ENCODE measurements around the gene ASPG. TPM values are rescaled to one million over a fixed set of nuclear protein-coding genes. Genes with fewer than 3 reads are reported as not detected.

The ASPG gene
- total and polyA plus RNA-seq, 2 donors (not counting 3 experiments of a cell fraction or from before 2014, with no cell fraction given) = not detected

DNA sequence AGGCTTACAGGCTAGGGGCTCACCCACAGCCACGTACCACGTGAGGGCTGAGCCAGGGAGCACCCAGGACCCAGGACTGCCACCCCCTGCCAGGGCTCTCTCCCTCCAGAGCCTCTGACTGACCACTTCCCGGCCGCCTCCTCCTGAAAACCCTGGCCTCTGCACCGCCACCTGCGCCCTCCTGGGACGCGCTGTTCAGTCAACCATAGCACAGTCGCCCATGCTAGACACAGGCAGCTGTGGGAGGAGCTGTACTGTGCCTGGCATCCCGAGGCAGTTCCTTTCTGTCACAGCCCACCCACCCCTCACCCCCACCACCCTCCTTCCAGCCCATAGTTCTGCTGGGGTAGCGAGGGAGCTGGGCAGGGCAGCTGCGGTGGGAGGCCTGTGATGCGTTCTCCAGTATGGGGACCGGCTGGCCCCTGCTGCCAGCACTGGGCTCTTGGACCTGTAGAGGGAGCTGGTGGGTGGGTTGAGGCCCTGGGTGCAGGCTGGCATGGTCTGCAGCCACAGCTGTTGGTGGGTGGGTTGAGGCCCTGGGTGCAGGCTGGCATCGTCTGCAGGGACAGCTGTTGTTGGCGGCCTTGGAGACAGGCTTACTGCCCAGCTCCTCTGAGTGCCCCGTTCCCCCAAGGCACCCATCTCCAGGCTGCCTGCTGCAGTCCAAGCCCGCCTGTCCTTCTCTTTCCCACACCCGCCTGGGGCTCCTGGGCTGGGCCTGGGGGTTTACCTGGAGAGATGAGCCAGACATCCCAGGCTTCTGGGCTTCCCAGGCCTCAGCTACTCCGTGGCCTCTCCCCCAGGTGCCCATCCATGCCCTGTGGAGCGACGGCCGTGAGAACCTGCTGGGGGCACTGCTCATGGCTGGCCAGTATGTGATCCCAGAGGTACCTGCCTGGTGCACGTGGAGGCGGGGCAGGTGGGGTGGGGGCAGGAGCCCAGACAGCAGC, 11.5 kb downstream of the ASPG start:
- Histone ChIP-seq H2AFZ (ENCODE audit: low read depth, low read length) (no peak overlapping the region), H3K27ac (ENCODE audit: insufficient read depth, low read depth, low read length) (no peak overlapping the region), H3K9me1 (replicated peaks; ENCODE audit: control insufficient read depth, extremely low read depth, insufficient read depth, low read length) (no peaks in the 10 kb centered on the region), H4K20me1 (replicated peaks; ENCODE audit: control insufficient read depth, extremely low read depth, insufficient read depth, low read length) (no peaks in the 10 kb centered on the region), H3K4me1 (ENCODE audit: control insufficient read depth, extremely low read depth, insufficient read depth, low read length) (no peaks in the 10 kb centered on the region), H3K9ac (replicated peaks; ENCODE audit: extremely low read depth, insufficient read depth, low read length) (no peak overlapping the region), H3K4me2 (ENCODE audit: insufficient read depth, low read length) (no peak overlapping the region), H3K9me3 (replicated peaks; ENCODE audit: control insufficient read depth, insufficient read depth, low read length) (no peaks in the 10 kb centered on the region), H3K27me3 (ENCODE audit: control insufficient read depth in 2 of 2, insufficient read depth in 2 of 2, low read length in 2 of 2) (no peaks in the 10 kb centered on the region), H3K36me3 (ENCODE audit: control insufficient read depth in 2 of 2, extremely low read depth in 1 of 2, insufficient read depth in 2 of 2, low read length in 2 of 2) (no peaks in the 10 kb centered on the region), H3K79me2 (ENCODE audit: control insufficient read depth, insufficient read depth, low read length) (no peaks in the 10 kb centered on the region), H3K4me3 (replicated peaks in 1 of 3; ENCODE audit: insufficient read depth in 1 of 3, low read depth in 1 of 3, low read length in 3 of 3) (no peak overlapping the region)
- CTCF ChIA-PET = interaction anchor here (0.6 to 4.5 kb wide), 10 partner anchors 8 to 543 kb away, joined by 3 to 64 read pairs (median 4); no protein-coding TSS in a partner anchor
- FAIRE-seq = no peak
- intact Hi-C loops (cut with micrococcal nuclease) (no loop called here), dilution Hi-C loops (cut with MboI; ENCODE audit: extremely low pct_ligation_motif_present, low sequenced_read_pairs) (no loop called here)
- TF ChIP-seq JUN (IDR thresholded peaks at IDR 0.05; ENCODE audit: borderline replicate concordance, insufficient read depth, insufficient read length, low read depth) = no peak
- TF ChIP-seq, protein P1, sequence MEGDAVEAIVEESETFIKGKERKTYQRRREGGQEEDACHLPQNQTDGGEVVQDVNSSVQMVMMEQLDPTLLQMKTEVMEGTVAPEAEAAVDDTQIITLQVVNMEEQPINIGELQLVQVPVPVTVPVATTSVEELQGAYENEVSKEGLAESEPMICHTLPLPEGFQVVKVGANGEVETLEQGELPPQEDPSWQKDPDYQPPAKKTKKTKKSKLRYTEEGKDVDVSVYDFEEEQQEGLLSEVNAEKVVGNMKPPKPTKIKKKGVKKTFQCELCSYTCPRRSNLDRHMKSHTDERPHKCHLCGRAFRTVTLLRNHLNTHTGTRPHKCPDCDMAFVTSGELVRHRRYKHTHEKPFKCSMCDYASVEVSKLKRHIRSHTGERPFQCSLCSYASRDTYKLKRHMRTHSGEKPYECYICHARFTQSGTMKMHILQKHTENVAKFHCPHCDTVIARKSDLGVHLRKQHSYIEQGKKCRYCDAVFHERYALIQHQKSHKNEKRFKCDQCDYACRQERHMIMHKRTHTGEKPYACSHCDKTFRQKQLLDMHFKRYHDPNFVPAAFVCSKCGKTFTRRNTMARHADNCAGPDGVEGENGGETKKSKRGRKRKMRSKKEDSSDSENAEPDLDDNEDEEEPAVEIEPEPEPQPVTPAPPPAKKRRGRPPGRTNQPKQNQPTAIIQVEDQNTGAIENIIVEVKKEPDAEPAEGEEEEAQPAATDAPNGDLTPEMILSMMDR (IDR thresholded peaks at IDR 0.05; ENCODE audit: extremely low read depth in 1 of 2, insufficient read depth in 1 of 2, low read depth in 1 of 2, low read length in 2 of 2) = peak in 1 of 2 donors; percentile 23
- DNase-seq (ENCODE audit: low read depth, low spot score) = no peak
- POLR2A ChIA-PET = no interaction called here
- BruUV-seq (replicated peaks) = no TSS peak

Measured in endothelial cell of umbilical vein (primary cell).